Glomerular endothelial cell (primary cell): ENCODE data around the gene OMP. TPM values are rescaled to one million over a fixed set of nuclear protein-coding genes. Genes with fewer than 3 reads are reported as not detected.

Experiments
- DNase-seq: peaks from one replicate; pipeline ENCODE4 v3.0.0-alpha.2; 2011; ENCODE audit warnings: low read depth, low spot score; ENCODE audit errors: extremely low read depth
- total RNA-seq: library from RNA; depleted of rRNA; stranded (reverse); fragments of >200 nt; gene quantifications from 2 replicates; pipeline ENCODE4 v1.2.3, GENCODE V29; 2015

Gene OMP
- total RNA-seq, 1 donor from 2014 or later = not detected

GRCh38 chr11:77101043-77101537, 1.6 kb upstream of the OMP start:
- DNase-seq = no peak

GRCh38 chr11:77103319-77103718, 679 bp downstream of the OMP start:
- no peak for DNase-seq

- no peak for DNase-seq
Measured at GRCh38 chr11:77104727-77105126, 2.1 kb downstream of the OMP start.

GRCh38 chr11:77106321-77106720, 3.7 kb downstream of the OMP start:
- DNase-seq = no peak

- DNase-seq = no peak
Measured at GRCh38 chr11:77106759-77107158, 4.1 kb downstream of the OMP start.

- no peak for DNase-seq
Measured at GRCh38 chr11:77107950-77108349, 5.3 kb downstream of the OMP start.

GRCh38 chr11:77108436-77108835, 5.8 kb downstream of the OMP start:
- no peak for DNase-seq

- DNase-seq = no peak
Measured at GRCh38 chr11:77109236-77110019, 6.8 kb downstream of the OMP start.

GRCh38 chr11:77110836-77111235, 8.2 kb downstream of the OMP start:
- DNase-seq = no peak

- no peak for DNase-seq
Measured at GRCh38 chr11:77111277-77111676, 8.6 kb downstream of the OMP start.

GRCh38 chr11:77111946-77112345, 9.3 kb downstream of the OMP start:
- no peak for DNase-seq

GRCh38 chr11:77112641-77113381, 10.2 kb downstream of the OMP start:
- DNase-seq = no peak

- DNase-seq = no peak
Measured at GRCh38 chr11:77113382-77114088, 10.9 kb downstream of the OMP start.

GRCh38 chr11:77114089-77114463, 11.4 kb downstream of the OMP start:
- DNase-seq = no peak

- DNase-seq = no peak
Measured at GRCh38 chr11:77115181-77115611, 12.6 kb downstream of the OMP start.

- no peak for DNase-seq
Measured at GRCh38 chr11:77115956-77116355, 13.3 kb downstream of the OMP start.

- DNase-seq = no peak
Measured at GRCh38 chr11:77117492-77117891, 14.9 kb downstream of the OMP start.

GRCh38 chr11:77118086-77118485, 15.4 kb downstream of the OMP start:
- no peak for DNase-seq

- no peak for DNase-seq
Measured at GRCh38 chr11:77118971-77119370, 16.3 kb downstream of the OMP start.

- no peak for DNase-seq
Measured at GRCh38 chr11:77119531-77119936, 16.9 kb downstream of the OMP start.

GRCh38 chr11:77120571-77120970, 17.9 kb downstream of the OMP start:
- DNase-seq = no peak
